Neural cell (in vitro differentiated cells): Measurements from ENCODE around the gene NOL9. TPM values are rescaled to one million over a fixed set of nuclear protein-coding genes. Genes with fewer than 3 reads are reported as not detected.

ENCODE experiments used
- H2AFZ ChIP-seq: fragments of 200-600, 300-800 bp; sonication (generic), shearing (Covaris generic); 2 replicates; pipeline ENCODE4 v1.6.0; 2014; ENCODE audit warnings: low read depth, mild to moderate bottlenecking, antibody characterized with exemption, low read length, moderate library complexity
- H3F3A ChIP-seq: fragments of 200-600 bp; shearing (Covaris generic); 2 replicates; pipeline ENCODE4 v1.6.1; 2016; ENCODE audit warnings: mild to moderate bottlenecking, moderate library complexity, mixed read lengths, antibody characterized with exemption, low read length; ENCODE audit not compliant: insufficient read depth, poor library complexity, severe bottlenecking
- H3K27ac ChIP-seq: fragments of 200-600, 300-800 bp; sonication (generic), shearing (Covaris generic); 2 replicates; pipeline ENCODE4 v1.5.1; 2014; ENCODE audit warnings: mild to moderate bottlenecking, low read length, moderate library complexity
- H3K27me3 ChIP-seq: fragments of 300-800, 200-600 bp; sonication (generic), shearing (Covaris generic); 2 replicates; pipeline ENCODE4 v1.6.0; 2014; ENCODE audit warnings: mild to moderate bottlenecking, low read depth, low read length, moderate library complexity; ENCODE audit not compliant: insufficient read depth
- H3K36me3 ChIP-seq: fragments of 300-800, 200-600 bp; sonication (generic), shearing (Covaris generic); 2 replicates; pipeline ENCODE4 v1.5.1; 2014; ENCODE audit warnings: mild to moderate bottlenecking, antibody characterized with exemption, low read length, moderate library complexity; ENCODE audit not compliant: insufficient read depth
- H3K4me2 ChIP-seq: fragments of 300-800, 200-600 bp; sonication (generic), shearing (Covaris generic); 2 replicates; pipeline ENCODE4 v1.6.0; 2014; ENCODE audit warnings: mild to moderate bottlenecking, low read length
- H3K4me3 ChIP-seq: fragments of 300-800, 200-600 bp; sonication (generic), shearing (Covaris generic); 2 replicates; pipeline ENCODE4 v1.5.1; 2014; ENCODE audit warnings: mild to moderate bottlenecking, low read length, moderate library complexity
- H3K79me2 ChIP-seq: fragments of 200-600 bp; shearing (Covaris generic); replicated peaks from 2 replicates; pipeline ENCODE4 v1.6.0; 2014; ENCODE audit warnings: mild to moderate bottlenecking, low read length, moderate library complexity; ENCODE audit not compliant: insufficient read depth
- H3K9ac ChIP-seq: fragments of 300-800, 200-600 bp; sonication (generic), shearing (Covaris generic); 2 replicates; pipeline ENCODE4 v1.6.1; 2016; ENCODE audit warnings: mild to moderate bottlenecking, low read length, mixed read lengths
- H3K9me2 ChIP-seq: fragments of 200-600 bp; shearing (Covaris generic); 2 replicates; pipeline ENCODE4 v1.6.1; 2016; ENCODE audit warnings: mild to moderate bottlenecking, low read length, mixed read lengths; ENCODE audit not compliant: insufficient read depth
- H3K9me3 ChIP-seq: fragments of 200-600, 300-800 bp; sonication (generic), shearing (Covaris generic); 2 replicates; pipeline ENCODE4 v1.6.1; 2016; ENCODE audit warnings: mild to moderate bottlenecking, mixed run types, low read length, moderate library complexity, mixed read lengths
- H4K20me1 ChIP-seq: fragments of 200-600 bp; shearing (Covaris generic); 2 replicates; pipeline ENCODE4 v1.6.1; 2016; ENCODE audit warnings: mild to moderate bottlenecking, mixed run types; ENCODE audit not compliant: insufficient read depth
- EP300 ChIP-seq: fragments of 450-650 bp; conservative IDR thresholded peaks from 2 replicates; pipeline ENCODE4 v1.6.1; 2014; ENCODE audit warnings: antibody characterized with exemption, mild to moderate bottlenecking, moderate library complexity; ENCODE audit not compliant: poor library complexity, severe bottlenecking
- EZH2 ChIP-seq: fragments of 200-600, 300-800 bp; shearing (Covaris generic), sonication (generic); IDR thresholded peaks from 2 replicates; pipeline ENCODE4 v1.6.1; 2014; ENCODE audit warnings: antibody characterized with exemption, low read length, borderline replicate concordance, mild to moderate bottlenecking; ENCODE audit not compliant: insufficient read depth, poor library complexity, severe bottlenecking
- MXI1 ChIP-seq: fragments of 450-650 bp; conservative IDR thresholded peaks from 2 replicates; pipeline ENCODE4 v1.6.1; 2014; ENCODE audit warnings: antibody characterized with exemption, mild to moderate bottlenecking; ENCODE audit not compliant: poor library complexity, severe bottlenecking
- POLR2AphosphoS5 ChIP-seq: IDR thresholded peaks from 2 replicates; pipeline ENCODE4 v1.6.1; 2012
- RAD21 ChIP-seq: fragments of 450-650 bp; conservative IDR thresholded peaks from 2 replicates; pipeline ENCODE4 v1.6.1; 2014; ENCODE audit warnings: antibody characterized with exemption, mild to moderate bottlenecking, moderate library complexity
- SMC3 ChIP-seq: fragments of 450-650 bp; conservative IDR thresholded peaks from 2 replicates; pipeline ENCODE4 v1.6.1; 2014; ENCODE audit warnings: antibody characterized with exemption, mild to moderate bottlenecking, moderate library complexity; ENCODE audit not compliant: poor library complexity
- TAF1 ChIP-seq: IDR thresholded peaks from 2 replicates; pipeline ENCODE4 v1.6.1; 2012; ENCODE audit warnings: low read depth
- polyA plus RNA-seq: library from polyadenylated mRNA; depleted of rRNA; stranded (reverse); fragments of >200 nt; gene quantifications from 2 replicates; pipeline ENCODE4 v1.2.3, GENCODE V29; 2014
- TF ChIP-seq, protein P1 (sequence below): fragments of 450-650 bp; IDR thresholded peaks from 2 replicates; pipeline ENCODE4 v1.5.1; 2014; ENCODE audit warnings: antibody characterized with exemption, mild to moderate bottlenecking, moderate library complexity; ENCODE audit not compliant: poor library complexity, severe bottlenecking
- TF ChIP-seq, protein P2 (sequence below): IDR thresholded peaks from 2 replicates; pipeline ENCODE4 v1.6.1; 2012; ENCODE audit warnings: borderline replicate concordance

Gene NOL9
- polyA plus RNA-seq, 1 donor from 2014 or later: 30.7 TPM

DNA sequence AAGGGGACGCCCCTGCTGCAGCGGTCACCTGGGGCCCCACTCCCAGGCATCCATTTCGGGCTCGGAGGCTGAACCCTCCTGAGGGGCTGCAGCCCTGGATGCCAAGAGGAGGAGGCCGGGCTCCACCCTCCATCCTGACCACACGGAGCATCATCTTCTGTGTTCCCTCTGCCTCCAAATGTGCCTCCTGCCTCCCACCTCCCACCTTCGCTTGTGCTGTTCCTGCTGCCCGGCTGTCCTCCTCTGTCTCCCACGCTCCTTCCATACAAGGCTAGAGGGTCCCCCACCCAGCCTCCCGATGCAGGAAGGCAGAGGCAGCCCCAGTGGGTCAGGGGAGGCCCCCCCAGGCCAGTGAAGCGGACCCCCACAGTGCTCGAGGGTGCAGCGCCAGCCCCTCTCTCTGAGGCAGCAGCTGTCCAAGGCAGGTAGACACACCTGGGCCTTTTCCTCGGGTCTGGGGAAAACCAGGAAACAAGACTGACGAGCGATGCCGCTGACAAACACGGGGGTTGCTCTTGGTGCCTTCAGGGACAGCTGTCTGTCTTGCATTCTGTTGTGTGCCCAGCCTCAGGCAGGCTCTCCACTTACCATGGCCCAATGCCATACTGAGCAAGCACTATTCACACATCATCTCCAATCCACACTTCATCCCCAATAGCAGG lies 46.0 kb downstream of the NOL9 start:
- TF ChIP-seq MXI1 (no peak), POLR2AphosphoS5 (no peak), RAD21 (no peak), SMC3 (no peak), EZH2 (no peak), EP300 (no peak), TAF1 (no peak)
- TF ChIP-seq, protein P1, sequence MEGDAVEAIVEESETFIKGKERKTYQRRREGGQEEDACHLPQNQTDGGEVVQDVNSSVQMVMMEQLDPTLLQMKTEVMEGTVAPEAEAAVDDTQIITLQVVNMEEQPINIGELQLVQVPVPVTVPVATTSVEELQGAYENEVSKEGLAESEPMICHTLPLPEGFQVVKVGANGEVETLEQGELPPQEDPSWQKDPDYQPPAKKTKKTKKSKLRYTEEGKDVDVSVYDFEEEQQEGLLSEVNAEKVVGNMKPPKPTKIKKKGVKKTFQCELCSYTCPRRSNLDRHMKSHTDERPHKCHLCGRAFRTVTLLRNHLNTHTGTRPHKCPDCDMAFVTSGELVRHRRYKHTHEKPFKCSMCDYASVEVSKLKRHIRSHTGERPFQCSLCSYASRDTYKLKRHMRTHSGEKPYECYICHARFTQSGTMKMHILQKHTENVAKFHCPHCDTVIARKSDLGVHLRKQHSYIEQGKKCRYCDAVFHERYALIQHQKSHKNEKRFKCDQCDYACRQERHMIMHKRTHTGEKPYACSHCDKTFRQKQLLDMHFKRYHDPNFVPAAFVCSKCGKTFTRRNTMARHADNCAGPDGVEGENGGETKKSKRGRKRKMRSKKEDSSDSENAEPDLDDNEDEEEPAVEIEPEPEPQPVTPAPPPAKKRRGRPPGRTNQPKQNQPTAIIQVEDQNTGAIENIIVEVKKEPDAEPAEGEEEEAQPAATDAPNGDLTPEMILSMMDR: no peak
- TF ChIP-seq, protein P2, sequence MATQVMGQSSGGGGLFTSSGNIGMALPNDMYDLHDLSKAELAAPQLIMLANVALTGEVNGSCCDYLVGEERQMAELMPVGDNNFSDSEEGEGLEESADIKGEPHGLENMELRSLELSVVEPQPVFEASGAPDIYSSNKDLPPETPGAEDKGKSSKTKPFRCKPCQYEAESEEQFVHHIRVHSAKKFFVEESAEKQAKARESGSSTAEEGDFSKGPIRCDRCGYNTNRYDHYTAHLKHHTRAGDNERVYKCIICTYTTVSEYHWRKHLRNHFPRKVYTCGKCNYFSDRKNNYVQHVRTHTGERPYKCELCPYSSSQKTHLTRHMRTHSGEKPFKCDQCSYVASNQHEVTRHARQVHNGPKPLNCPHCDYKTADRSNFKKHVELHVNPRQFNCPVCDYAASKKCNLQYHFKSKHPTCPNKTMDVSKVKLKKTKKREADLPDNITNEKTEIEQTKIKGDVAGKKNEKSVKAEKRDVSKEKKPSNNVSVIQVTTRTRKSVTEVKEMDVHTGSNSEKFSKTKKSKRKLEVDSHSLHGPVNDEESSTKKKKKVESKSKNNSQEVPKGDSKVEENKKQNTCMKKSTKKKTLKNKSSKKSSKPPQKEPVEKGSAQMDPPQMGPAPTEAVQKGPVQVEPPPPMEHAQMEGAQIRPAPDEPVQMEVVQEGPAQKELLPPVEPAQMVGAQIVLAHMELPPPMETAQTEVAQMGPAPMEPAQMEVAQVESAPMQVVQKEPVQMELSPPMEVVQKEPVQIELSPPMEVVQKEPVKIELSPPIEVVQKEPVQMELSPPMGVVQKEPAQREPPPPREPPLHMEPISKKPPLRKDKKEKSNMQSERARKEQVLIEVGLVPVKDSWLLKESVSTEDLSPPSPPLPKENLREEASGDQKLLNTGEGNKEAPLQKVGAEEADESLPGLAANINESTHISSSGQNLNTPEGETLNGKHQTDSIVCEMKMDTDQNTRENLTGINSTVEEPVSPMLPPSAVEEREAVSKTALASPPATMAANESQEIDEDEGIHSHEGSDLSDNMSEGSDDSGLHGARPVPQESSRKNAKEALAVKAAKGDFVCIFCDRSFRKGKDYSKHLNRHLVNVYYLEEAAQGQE: no peak
- H2AFZ ChIP-seq: no peak overlapping the region
- H3K4me2 ChIP-seq: no peak overlapping the region
- no peaks in the 10 kb centered on the region for H4K20me1 ChIP-seq
- no peaks in the 10 kb centered on the region for H3K9me2 ChIP-seq
- H3K79me2 ChIP-seq: no peaks in the 10 kb centered on the region
- H3K27ac ChIP-seq: no peak overlapping the region
- H3K36me3 ChIP-seq: no peaks in the 10 kb centered on the region
- H3K27me3 ChIP-seq: no peaks in the 10 kb centered on the region
- H3F3A ChIP-seq: no peaks in the 10 kb centered on the region
- no peak overlapping the region for H3K9ac ChIP-seq
- no peaks in the 10 kb centered on the region for H3K9me3 ChIP-seq
- H3K4me3 ChIP-seq: no peak overlapping the region

DNA sequence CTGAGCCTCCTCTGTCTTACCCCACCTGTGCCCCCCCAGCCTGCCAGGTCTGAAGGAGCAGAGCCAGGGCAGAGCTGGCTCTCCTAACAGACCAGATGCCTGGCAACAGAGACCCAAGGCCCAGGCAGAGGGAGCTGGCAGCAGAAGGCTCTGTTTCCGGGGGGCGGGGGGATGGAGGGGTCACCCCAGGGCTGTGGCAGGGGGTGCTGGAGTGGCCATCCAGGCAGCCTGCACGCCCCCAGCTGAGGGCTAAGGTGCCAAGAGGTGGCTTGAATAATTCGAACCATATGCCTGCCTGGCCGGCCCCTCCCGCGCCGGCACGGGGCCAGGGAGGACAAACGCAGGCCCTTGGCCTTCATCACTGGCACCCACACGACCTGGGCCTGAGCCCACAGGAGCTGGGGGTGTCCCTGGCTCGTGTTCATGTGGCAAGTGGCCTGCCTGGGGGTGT lies 46.8 kb downstream of the NOL9 start:
- no peak overlapping the region for H3K9ac ChIP-seq
- TF ChIP-seq RAD21 (no peak), POLR2AphosphoS5 (no peak), MXI1 (no peak), EP300 (no peak), TAF1 (no peak), EZH2 (no peak), SMC3 (no peak)
- TF ChIP-seq, protein P1: no peak
- TF ChIP-seq, protein P2: no peak
- H2AFZ ChIP-seq: no peak overlapping the region
- H3K9me2 ChIP-seq: no peaks in the 10 kb centered on the region
- H3K4me3 ChIP-seq: no peak overlapping the region
- no peaks in the 10 kb centered on the region for H3K27me3 ChIP-seq
- H4K20me1 ChIP-seq: no peaks in the 10 kb centered on the region
- H3K4me2 ChIP-seq: no peak overlapping the region
- no peaks in the 10 kb centered on the region for H3K9me3 ChIP-seq
- no peaks in the 10 kb centered on the region for H3F3A ChIP-seq
- no peaks in the 10 kb centered on the region for H3K79me2 ChIP-seq
- H3K36me3 ChIP-seq: no peaks in the 10 kb centered on the region
- H3K27ac ChIP-seq: no peak overlapping the region
